ENCODE results near the gene PAX1.

Gene PAX1

GRCh38 chr20:21741266-21741665 is 35.8 kb downstream of the PAX1 start:
- H3K27ac ChIP-seq (ENCODE audit: low read depth, low read length) = no peak overlapping the region
- H3K27me3 ChIP-seq (ENCODE audit: control insufficient read depth, insufficient read depth, low read length) = no peaks in the 10 kb centered on the region
- H3K4me1 ChIP-seq (ENCODE audit: control insufficient read depth, insufficient read depth, low read length) = no peaks in the 10 kb centered on the region
- no peaks in the 10 kb centered on the region for H3K9me3 ChIP-seq (ENCODE audit: control insufficient read depth, insufficient read depth, low read depth, low read length)
- no peak overlapping the region for H3K9ac ChIP-seq (ENCODE audit: low read length)
- H3K36me3 ChIP-seq (ENCODE audit: control insufficient read depth, insufficient read depth, low read length) = no peaks in the 10 kb centered on the region
- no peak overlapping the region for H3K4me3 ChIP-seq (ENCODE audit: low read depth, low read length)

DNA sequence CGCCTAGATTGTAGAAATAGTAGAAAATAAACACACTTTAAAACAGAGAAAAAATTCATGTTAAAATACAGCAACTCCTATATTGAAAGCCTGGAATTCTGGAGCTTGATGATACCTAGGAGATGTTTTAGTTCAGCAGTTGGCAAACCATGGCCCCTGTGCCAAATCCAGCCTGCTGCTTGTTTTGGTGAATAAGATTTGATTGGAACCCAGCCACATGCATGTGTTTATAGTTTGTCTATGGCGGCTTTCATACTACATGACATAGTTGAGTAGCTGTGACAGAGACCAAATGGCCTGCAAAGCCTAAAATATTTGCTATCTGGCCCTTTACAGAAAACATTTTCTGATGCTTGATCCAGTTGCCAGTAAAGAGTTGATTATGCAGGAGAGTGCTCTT is 57.2 kb downstream of the PAX1 start:
- no peaks in the 10 kb centered on the region for H3K36me3 ChIP-seq (ENCODE audit: control insufficient read depth, insufficient read depth, low read length)
- H3K9ac ChIP-seq (ENCODE audit: low read length) = no peak overlapping the region
- peaks cover 17% of the 10 kb centered on the region for H3K27me3 ChIP-seq (ENCODE audit: control insufficient read depth, insufficient read depth, low read length)
- no peaks in the 10 kb centered on the region for H3K4me1 ChIP-seq (ENCODE audit: control insufficient read depth, insufficient read depth, low read length)
- H3K4me3 ChIP-seq (ENCODE audit: low read depth, low read length) = no peak overlapping the region
- H3K9me3 ChIP-seq (ENCODE audit: control insufficient read depth, insufficient read depth, low read depth, low read length) = no peaks in the 10 kb centered on the region
- H3K27ac ChIP-seq (ENCODE audit: low read depth, low read length) = no peak overlapping the region

DNA sequence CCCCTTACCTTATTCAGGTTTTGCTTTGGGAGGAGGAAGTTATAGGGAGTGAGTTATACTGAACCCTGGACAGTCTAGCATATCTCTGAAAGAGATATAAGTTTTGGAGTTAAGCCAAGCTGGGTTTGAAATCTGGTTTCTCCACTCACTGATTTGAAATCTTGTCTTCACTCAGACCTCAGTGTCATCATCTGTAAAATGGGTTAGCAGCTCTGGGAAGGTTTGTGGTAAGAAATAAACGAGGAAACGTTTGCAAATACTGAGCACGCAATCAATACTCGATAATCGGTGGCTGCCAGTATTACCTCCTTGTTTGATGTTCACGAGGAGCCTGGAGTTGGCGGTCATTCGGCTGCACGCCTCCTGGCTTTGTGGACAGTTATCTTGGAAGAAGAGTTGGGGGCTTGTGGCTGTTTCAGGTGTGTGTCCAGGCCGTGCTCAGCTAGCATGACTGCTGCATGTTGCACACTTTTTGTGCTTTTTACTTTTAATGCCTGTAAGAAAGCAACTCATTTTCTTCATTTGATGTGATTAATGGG is 61.8 kb downstream of the PAX1 start:
- Histone ChIP-seq H3K4me3 (ENCODE audit: low read depth, low read length) (peak overlapping the region; percentile 52; the same call in 1 of the 2 replicates), H3K27me3 (ENCODE audit: control insufficient read depth, insufficient read depth, low read length) (peaks cover 16% of the 10 kb centered on the region), H3K9ac (ENCODE audit: low read length) (no peak overlapping the region), H3K27ac (ENCODE audit: low read depth, low read length) (no peak overlapping the region), H3K9me3 (ENCODE audit: control insufficient read depth, insufficient read depth, low read depth, low read length) (no peaks in the 10 kb centered on the region), H3K4me1 (ENCODE audit: control insufficient read depth, insufficient read depth, low read length) (peaks cover 5% of the 10 kb centered on the region; the same call in 1 of the 2 replicates), H3K36me3 (ENCODE audit: control insufficient read depth, insufficient read depth, low read length) (no peaks in the 10 kb centered on the region)

DNA sequence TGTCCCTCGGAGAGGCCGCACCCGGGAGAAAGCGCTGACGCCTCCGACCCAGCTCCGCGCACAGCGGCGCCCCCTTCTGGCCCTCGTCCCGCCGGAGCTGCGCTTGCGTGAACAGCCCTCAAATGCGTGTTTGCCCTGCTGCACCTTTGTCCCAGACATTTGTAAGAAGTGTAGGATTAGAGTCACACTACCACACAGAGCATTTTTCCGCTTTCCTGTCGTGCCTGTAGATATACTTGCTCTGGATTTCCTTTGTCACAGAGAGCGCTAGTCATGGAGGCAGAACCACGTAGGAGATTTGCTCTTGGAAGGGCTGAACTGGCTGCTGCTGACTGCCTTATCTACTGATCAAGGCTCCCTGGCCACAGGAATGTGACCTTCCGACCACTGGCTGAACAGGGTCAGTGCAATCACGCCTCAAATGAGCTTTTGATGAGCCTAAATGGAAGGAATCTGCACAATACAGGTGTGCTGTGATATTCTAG is 62.3 kb downstream of the PAX1 start:
- no peak overlapping the region for H3K27ac ChIP-seq (ENCODE audit: low read depth, low read length)
- H3K27me3 ChIP-seq (ENCODE audit: control insufficient read depth, insufficient read depth, low read length) = peaks cover 16% of the 10 kb centered on the region
- no peaks in the 10 kb centered on the region for H3K36me3 ChIP-seq (ENCODE audit: control insufficient read depth, insufficient read depth, low read length)
- H3K9me3 ChIP-seq (ENCODE audit: control insufficient read depth, insufficient read depth, low read depth, low read length) = no peaks in the 10 kb centered on the region
- peak overlapping the region; percentile 59 for H3K9ac ChIP-seq (ENCODE audit: low read length)
- H3K4me3 ChIP-seq (ENCODE audit: low read depth, low read length) = peak overlapping the region; percentile 52
- H3K4me1 ChIP-seq (ENCODE audit: control insufficient read depth, insufficient read depth, low read length) = peaks cover 5% of the 10 kb centered on the region; the same call in 1 of the 2 replicates

All from HUES6 (cell line).